Measurements from ENCODE around the gene DNAJC27.

The DNAJC27 gene

DNA sequence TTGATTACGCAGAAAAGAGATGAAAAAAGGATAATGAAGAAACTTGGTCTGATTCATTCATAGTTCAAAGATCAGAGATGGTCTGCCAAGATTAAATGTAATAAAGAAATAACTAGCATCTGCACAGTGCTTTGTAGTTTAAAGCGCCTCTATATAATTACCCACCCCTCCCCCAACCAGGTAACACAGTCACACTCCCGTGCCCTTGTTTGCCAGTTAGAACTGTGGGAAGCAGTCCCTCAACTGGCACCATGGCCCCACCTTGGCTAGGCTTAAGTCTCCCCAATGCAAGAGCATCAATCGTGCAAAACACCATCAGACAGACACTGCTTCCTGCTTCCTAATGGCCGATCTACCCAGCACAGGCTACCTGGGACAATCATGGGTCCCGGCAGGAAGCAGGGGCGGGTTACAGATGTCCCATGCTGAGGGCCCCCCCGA lies 63.3 kb downstream of the DNAJC27 start:
- DNase-seq (ENCODE audit: low read depth, low spot score): no peak

DNA sequence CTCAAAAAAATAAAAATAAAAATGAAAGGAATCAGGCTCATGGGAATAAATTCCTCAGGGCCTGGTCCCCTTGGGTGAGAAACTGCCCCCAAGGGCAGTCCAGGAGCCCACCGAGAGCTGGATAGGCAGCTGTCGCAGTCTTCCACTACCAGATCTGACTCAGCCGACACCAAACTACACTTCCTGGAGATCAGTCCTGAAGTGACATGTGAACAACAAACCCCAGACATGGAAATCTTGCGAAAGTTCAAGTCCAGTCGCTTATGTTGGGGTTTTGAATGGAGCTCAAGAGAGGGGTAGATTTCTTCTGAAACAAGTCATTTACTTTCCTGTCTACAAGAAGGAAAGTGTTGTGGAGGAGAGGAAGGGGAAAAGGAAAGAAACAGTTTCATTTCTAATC lies 64.6 kb downstream of the DNAJC27 start:
- DNase-seq (ENCODE audit: low read depth, low spot score): no peak

DNA sequence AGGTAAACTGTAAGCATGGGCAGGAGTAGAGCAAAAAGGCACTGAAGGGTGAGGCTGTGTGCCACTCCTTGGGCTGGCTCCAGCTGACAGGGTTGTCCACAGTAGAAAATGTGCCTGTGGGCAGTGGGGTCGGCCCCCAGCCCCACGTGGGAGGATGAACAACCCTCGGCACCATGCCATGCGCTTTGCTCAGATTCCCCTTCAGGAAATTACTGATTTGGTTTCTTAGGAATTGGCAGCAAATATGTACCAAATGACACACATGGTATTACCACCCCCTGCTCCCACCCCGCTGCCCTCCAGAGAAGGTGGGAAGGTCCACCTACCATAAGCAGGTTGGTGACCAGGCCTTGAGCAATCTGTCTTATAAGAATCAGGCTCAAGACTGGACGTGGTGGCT lies 65.3 kb downstream of the DNAJC27 start:
- no peak for DNase-seq (ENCODE audit: low read depth, low spot score)

DNA sequence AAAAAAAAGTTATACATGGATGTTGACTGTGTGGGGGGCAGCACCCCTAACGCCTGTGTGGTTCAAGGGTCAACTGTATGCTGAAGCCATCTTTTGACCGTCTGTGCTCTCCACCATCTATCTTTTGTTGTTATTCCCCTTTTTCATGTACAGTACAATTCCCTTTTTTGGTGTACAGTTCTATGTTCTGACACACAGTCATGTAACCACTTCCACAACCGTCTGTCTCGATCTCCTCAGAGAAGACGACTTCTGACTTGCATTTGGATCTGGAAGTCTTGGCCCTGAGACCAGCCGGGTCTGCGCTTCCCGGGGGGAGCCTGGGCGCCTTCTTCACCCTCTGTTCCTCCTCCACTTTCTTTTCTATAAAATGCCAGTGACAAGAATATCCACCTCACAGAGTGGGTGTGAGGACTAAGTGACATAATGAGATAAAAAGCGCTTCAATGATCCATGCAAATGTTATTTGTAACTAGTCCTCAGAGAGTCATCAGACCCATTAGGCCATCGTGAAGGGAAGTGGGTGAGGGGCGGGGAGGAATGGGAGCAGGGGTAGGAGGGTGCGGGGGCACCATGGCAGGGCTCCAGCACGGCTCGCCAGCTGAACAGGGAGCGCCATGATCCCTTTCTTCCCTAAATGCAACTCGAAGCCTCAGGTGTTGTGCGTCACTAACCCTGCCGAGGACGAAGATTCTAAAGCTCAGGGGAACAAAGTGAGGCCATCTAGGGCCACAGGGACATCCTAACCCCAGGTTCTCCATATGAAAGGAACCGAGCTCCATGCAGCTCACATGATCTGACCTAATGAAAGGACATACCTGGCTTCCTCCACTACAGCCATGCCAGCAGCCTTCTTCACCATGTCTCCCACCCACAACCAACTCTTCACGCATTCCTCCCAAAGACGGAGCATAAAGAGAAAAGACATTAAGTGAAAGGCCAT lies 68.3 kb downstream of the DNAJC27 start:
- DNase-seq (ENCODE audit: low read depth, low spot score): no peak

DNA sequence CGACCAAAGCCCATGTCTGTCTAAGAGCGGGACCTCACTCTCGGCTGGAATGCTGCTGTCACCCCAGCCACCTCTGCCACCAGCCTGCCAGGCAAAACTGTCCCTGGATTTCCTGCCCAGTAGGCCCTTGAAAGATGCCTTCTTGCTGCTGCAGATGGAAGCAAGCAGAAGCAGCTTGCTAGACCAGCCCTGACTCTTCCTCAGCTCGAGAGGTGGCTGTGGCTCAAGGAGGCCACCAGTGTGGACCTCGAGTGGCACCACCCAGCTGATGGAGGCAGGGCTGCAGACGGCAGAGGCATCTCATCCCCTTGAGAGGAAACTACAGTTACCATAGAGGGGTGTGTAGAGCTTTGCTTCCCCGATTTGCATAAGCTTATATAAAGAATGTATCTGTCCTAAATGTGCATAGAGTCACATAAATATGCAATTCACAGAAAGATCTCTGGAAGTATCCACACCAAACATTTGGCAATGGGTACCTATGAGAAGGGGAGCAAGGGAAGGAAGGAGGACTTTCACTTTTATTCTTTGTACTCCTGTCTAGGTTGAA lies 72.3 kb downstream of the DNAJC27 start:
- no peak for DNase-seq (ENCODE audit: low read depth, low spot score)

DNA sequence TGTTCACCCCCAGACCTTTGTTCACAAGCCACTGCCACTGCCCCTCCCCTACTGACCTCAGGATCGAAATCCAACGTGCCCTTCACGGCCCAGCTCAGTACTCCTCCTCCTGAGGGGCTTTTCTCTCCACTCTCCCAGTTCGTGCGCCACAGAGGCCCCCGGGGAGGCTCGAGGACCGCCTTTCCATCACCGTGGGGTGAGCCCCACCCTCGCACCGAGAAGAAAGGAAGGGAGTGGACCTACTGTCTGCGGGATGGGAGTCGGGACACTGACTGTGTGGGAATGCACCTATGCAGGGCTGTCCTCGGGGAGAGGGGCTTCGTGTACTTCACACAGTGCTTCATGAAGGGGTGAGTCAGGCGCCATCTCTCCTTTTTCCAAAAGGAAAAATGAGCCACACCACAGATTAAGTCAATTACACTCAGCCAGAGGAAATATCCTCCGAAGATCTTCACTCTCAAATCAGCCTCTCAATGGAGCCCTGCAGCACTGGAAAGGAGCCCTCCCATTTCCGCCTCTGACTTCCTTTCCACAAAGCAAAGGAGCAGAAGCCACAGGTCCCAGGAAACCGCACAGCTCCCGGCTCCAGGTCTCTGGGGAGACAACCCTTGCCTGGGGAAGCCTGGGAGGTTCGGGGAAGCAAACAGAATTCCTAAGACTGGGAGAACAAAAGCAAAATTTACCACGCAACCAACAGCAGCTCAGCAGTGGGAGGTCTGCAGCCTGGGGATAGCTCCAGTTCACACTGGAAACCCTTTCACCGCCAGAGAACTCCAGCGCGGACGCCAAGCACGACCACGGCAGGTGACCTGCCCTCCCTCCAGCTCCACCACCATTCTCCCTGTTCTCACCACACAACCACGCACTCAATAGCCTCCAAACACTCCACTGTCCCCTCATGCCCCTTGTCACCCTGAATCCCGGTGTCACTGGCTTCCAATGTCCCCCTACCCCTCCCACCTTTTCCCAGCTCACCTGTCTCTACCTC lies 73.3 kb downstream of the DNAJC27 start:
- DNase-seq (ENCODE audit: low read depth, low spot score): peak; percentile 69

DNA sequence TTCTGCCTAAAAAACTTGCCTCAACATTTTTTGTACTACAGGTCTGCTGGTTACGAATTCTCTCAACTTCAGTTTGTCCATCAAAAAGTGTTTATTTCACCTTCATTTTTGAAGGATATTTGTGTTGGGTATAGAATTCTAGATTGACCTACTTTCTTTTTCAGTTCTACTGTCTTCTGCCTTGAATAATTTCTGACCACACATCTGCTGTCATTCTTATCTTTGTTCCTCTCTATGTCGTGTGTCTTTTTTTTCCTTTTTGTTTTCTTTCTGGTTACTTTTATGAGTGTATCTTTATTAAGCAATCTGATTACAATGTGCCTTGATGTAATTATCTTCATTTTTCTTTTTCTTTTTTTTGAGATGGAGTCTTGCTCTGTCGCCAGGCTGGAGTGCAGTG lies 77.0 kb downstream of the DNAJC27 start:
- no peak for DNase-seq (ENCODE audit: low read depth, low spot score)

DNA sequence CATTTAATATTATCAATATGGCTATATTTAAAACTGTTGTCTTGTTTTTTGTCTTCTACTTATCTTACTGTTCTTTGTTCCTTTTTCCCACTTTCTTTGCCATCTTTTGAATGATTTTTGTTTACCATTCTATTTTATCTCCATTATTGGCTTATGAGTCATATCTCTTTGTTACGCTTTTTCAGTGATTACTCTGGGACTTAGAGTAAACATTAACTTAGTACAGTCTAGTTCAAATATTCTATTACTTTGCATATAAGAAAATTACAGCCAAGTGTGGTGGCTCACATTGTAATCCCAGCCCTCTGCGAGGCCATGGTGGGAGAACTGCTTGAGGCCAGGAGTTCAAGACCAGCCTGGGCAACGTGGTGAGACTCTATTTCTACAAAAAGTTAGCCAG lies 77.8 kb downstream of the DNAJC27 start:
- no peak for DNase-seq (ENCODE audit: low read depth, low spot score)
